ENCODE results near the gene NAB1. TPM values are rescaled to one million over a fixed set of nuclear protein-coding genes. Genes with fewer than 3 reads are reported as not detected.

The NAB1 gene
- total RNA-seq, 1 donor from 2014 or later: 71.6 TPM

DNA sequence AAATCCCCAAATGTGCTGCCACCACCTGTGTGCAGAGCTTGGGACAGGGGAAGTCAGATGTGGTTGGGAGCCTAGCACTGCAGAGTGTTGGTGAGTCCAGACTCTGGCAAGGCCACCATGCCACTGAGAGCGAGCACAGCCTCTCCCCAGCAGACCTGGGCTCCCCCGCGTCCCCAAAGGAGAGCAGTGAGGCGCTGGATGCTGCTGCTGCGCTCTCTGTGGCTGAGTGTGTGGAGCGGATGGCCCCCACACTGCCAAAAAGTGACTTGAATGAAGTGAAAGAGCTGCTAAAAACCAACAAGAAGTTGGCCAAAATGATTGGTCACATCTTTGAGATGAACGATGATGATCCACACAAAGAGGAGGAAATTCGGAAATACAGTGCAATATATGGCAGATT is 10.7 kb downstream of the NAB1 start:
- DNase-seq (ENCODE audit: low spot score in 2 of 2, unreplicated experiment in 2 of 2): no peak
- Mint-ChIP-seq H3K9me3 (no peaks in the 10 kb centered on the region), H3K4me1 (peaks cover 50% of the 10 kb centered on the region), H3K36me3 (peaks cover 11% of the 10 kb centered on the region), H3K27ac (no peak overlapping the region), H3K4me3 (no peak overlapping the region), H3K27me3 (ENCODE audit: low read depth) (no peaks in the 10 kb centered on the region)
- TF ChIP-seq, protein P1, sequence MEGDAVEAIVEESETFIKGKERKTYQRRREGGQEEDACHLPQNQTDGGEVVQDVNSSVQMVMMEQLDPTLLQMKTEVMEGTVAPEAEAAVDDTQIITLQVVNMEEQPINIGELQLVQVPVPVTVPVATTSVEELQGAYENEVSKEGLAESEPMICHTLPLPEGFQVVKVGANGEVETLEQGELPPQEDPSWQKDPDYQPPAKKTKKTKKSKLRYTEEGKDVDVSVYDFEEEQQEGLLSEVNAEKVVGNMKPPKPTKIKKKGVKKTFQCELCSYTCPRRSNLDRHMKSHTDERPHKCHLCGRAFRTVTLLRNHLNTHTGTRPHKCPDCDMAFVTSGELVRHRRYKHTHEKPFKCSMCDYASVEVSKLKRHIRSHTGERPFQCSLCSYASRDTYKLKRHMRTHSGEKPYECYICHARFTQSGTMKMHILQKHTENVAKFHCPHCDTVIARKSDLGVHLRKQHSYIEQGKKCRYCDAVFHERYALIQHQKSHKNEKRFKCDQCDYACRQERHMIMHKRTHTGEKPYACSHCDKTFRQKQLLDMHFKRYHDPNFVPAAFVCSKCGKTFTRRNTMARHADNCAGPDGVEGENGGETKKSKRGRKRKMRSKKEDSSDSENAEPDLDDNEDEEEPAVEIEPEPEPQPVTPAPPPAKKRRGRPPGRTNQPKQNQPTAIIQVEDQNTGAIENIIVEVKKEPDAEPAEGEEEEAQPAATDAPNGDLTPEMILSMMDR (IDR thresholded peaks at IDR 0.05; ENCODE audit: unreplicated experiment): no peak

- no peak for DNase-seq (ENCODE audit: low spot score in 2 of 2, unreplicated experiment in 2 of 2)
- Mint-ChIP-seq H3K27ac (peak overlapping the region; percentile 45), H3K9me3 (peaks cover 8% of the 10 kb centered on the region), H3K27me3 (ENCODE audit: low read depth) (no peaks in the 10 kb centered on the region), H3K4me3 (no peak overlapping the region), H3K4me1 (peaks cover 36% of the 10 kb centered on the region), H3K36me3 (peaks cover 24% of the 10 kb centered on the region)
- TF ChIP-seq, protein P1 (IDR thresholded peaks at IDR 0.05; ENCODE audit: unreplicated experiment): no peak
Measured at GRCh38 chr2:190662754-190663153, 13.9 kb downstream of the NAB1 start.

DNA sequence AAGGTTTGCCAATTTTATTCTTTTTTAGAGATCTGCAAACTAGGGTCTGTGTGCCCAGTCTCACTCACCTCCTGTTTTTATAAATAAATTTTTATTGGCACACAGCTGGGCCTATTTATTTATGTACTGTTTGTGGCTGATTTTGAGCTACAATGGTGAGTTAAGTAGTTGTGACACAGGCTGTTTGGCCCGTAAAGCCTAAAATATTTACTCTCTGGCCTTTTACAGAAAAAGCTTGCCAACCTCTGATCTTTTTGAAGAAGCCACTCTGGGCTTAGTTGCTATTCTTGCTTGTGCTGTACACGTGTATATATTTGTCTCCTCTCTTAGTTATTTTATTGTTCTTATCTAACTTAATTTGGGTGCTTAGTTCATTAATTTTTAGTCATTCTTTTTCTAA is 14.5 kb downstream of the NAB1 start:
- H3K27me3 Mint-ChIP-seq (ENCODE audit: low read depth): no peaks in the 10 kb centered on the region
- peaks cover 34% of the 10 kb centered on the region for H3K4me1 Mint-ChIP-seq
- peaks cover 24% of the 10 kb centered on the region for H3K36me3 Mint-ChIP-seq
- peaks cover 8% of the 10 kb centered on the region for H3K9me3 Mint-ChIP-seq
- TF ChIP-seq, protein P1 (IDR thresholded peaks at IDR 0.05; ENCODE audit: unreplicated experiment): no peak
- H3K27ac Mint-ChIP-seq: no peak overlapping the region
- DNase-seq (ENCODE audit: low spot score in 2 of 2, unreplicated experiment in 2 of 2): no peak
- no peak overlapping the region for H3K4me3 Mint-ChIP-seq

GRCh38 chr2:190663839-190664238 is 15.0 kb downstream of the NAB1 start:
- Mint-ChIP-seq H3K27ac (no peak overlapping the region), H3K9me3 (peaks cover 8% of the 10 kb centered on the region), H3K36me3 (peaks cover 24% of the 10 kb centered on the region), H3K4me1 (peaks cover 31% of the 10 kb centered on the region), H3K4me3 (no peak overlapping the region), H3K27me3 (ENCODE audit: low read depth) (no peaks in the 10 kb centered on the region)
- no peak for DNase-seq (ENCODE audit: low spot score in 2 of 2, unreplicated experiment in 2 of 2)
- TF ChIP-seq, protein P1 (IDR thresholded peaks at IDR 0.05; ENCODE audit: unreplicated experiment): no peak

DNA sequence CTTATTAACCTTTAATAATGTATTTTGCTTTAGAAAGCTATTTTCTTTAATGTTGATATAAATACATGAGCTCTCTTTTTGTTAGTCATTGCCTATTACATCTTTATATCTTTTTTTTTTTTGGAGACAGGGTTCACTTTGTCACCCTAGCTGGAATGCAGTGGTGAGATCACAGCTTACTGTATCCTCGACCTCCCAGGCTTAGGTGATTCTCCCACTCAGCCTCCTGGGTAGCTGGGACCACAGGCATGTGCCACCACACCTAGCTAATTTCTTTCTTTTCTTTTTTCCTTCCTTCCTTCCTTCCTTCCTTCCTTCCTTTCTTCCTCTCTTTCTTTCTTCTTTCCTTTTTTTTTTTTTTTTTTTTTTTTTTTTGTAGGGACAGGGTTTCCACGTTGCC is 15.4 kb downstream of the NAB1 start:
- no peak for DNase-seq (ENCODE audit: low spot score in 2 of 2, unreplicated experiment in 2 of 2)
- Mint-ChIP-seq H3K36me3 (peaks cover 23% of the 10 kb centered on the region), H3K27ac (no peak overlapping the region), H3K27me3 (ENCODE audit: low read depth) (no peaks in the 10 kb centered on the region), H3K4me1 (peaks cover 31% of the 10 kb centered on the region), H3K9me3 (peaks cover 8% of the 10 kb centered on the region), H3K4me3 (no peak overlapping the region)
- TF ChIP-seq, protein P1 (IDR thresholded peaks at IDR 0.05; ENCODE audit: unreplicated experiment): no peak

DNA sequence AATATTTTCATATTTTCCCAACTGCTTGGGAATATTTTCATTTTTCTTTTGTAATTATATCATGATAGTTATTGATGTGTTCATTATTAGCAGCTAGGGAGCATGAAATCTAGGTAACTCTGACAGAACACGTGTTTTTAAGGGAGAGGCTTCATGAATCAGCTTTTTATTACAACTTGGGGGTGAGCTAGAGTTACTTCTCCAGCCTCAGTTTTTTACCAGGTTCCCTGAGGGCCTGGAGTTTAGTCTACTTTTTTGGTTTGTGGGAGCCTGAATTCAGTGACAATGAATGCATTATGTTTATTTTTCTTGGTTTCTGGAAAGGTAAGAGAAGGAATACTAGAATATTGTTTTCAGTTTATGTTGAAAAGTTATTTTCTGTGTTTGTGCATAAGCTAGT is 18.0 kb downstream of the NAB1 start:
- Mint-ChIP-seq H3K4me1 (peaks cover 22% of the 10 kb centered on the region), H3K36me3 (peaks cover 29% of the 10 kb centered on the region), H3K27me3 (ENCODE audit: low read depth) (no peaks in the 10 kb centered on the region), H3K9me3 (peaks cover 8% of the 10 kb centered on the region), H3K27ac (peak overlapping the region; percentile 75), H3K4me3 (no peak overlapping the region)
- no peak for DNase-seq (ENCODE audit: low spot score in 2 of 2, unreplicated experiment in 2 of 2)
- TF ChIP-seq, protein P1 (IDR thresholded peaks at IDR 0.05; ENCODE audit: unreplicated experiment): no peak
